ENCODE data around the gene CFAP410. TPM values are rescaled to one million over a fixed set of nuclear protein-coding genes. Genes with fewer than 3 reads are reported as not detected.

Gene CFAP410
- total and polyA plus RNA-seq, 2 of the 4 experiments (the other 2 are of a cell fraction): 3.8 to 10.3 TPM

- TF ChIP-seq MXI1 (IDR thresholded peaks at IDR 0.05; ENCODE audit: borderline replicate concordance, low read depth, low read length) (no peak), CHD1 (IDR thresholded peaks at IDR 0.05; ENCODE audit: low read depth, low read length) (no peak), MAFK (IDR thresholded peaks at IDR 0.05; ENCODE audit: low read depth, low read length) (no peak), CTCF (conservative IDR thresholded peaks at IDR 0.05; ENCODE audit: low read depth, low read length) (no peak), ELK1 (IDR thresholded peaks at IDR 0.05; ENCODE audit: borderline replicate concordance, low read depth, low read length) (no peak)
- Histone ChIP-seq H2BK15ac (ENCODE audit: low read depth, low read length) (no peak overlapping the region), H3K23ac (ENCODE audit: low read depth, low read length) (no peak overlapping the region), H2BK5ac (ENCODE audit: low read depth, low read length, poor library complexity, severe bottlenecking) (no peak overlapping the region), H4K91ac (ENCODE audit: insufficient read depth, low read depth, low read length) (no peak overlapping the region), H2BK20ac (ENCODE audit: low read depth, low read length) (no peak overlapping the region), H4K5ac (ENCODE audit: low read depth, low read length) (no peak overlapping the region), H3K79me1 (ENCODE audit: low read depth in 1 of 2, low read length in 2 of 2) (peaks cover 7 to 15% of the 10 kb centered on the region in 2 experiments; a peak in 3 of 4 replicates), H3K4me1 (ENCODE audit: control insufficient read depth, insufficient read depth, low read length) (no peaks in the 10 kb centered on the region), H3K36me3 (ENCODE audit: control insufficient read depth, insufficient read depth, low read length) (peaks cover 71% of the 10 kb centered on the region), H4K20me1 (ENCODE audit: insufficient read depth, low read length) (peaks cover 21% of the 10 kb centered on the region), H3K27me3 (ENCODE audit: control insufficient read depth, insufficient read depth, low read length) (no peaks in the 10 kb centered on the region), H3K18ac (ENCODE audit: low read depth, low read length) (no peak overlapping the region), H3K9me1 (ENCODE audit: insufficient read depth, low read length) (peaks cover 5% of the 10 kb centered on the region; the same call in 1 of the 2 replicates), H3K4ac (ENCODE audit: low read depth, low read length) (no peak overlapping the region), H3K14ac (replicated peaks; ENCODE audit: low read depth, low read length) (no peak overlapping the region), H2AK9ac (replicated peaks; ENCODE audit: low read depth, low read length, poor library complexity) (peak overlapping the region; percentile 72), H3K9ac (ENCODE audit: low read depth, low read length) (no peak overlapping the region), H4K8ac (ENCODE audit: low read depth in 2 of 2, low read length in 2 of 2) (no peak overlapping the region), H3K56ac (ENCODE audit: extremely low read depth, insufficient read depth, low read length) (no peak overlapping the region), H2AK5ac (ENCODE audit: low read depth, low read length) (no peak overlapping the region), H3K4me2 (ENCODE audit: low read depth, low read length) (no peak overlapping the region), H3K4me3 (ENCODE audit: insufficient read depth, low read depth, low read length) (no peak overlapping the region), H3K27ac (ENCODE audit: insufficient read depth, low read length) (no peak overlapping the region), H3K9me3 (ENCODE audit: control insufficient read depth, insufficient read depth, low read length) (no peaks in the 10 kb centered on the region), H2AFZ (replicated peaks; ENCODE audit: low read length, poor library complexity) (no peak overlapping the region), H2BK120ac (ENCODE audit: low read depth, low read length) (no peak overlapping the region)
- ChIA-PET CTCF (no interaction called here), POLR2A (ENCODE audit: unreplicated experiment) (no interaction called here)
- ATAC-seq (ENCODE audit: low read depth): no peak
- DNase-seq: no peak
- intact Hi-C loops (cut with micrococcal nuclease): no loop called here
- 100% methylated on average over 7 of the region's 19 CpGs; no CpG with 5 or more reads in 1 of the 2 experiments for WGBS, 2 experiments (ENCODE audit: extremely low coverage in 2 of 2, insufficient read length in 1 of 2)
- no TSS peak for BruUV-seq (replicated peaks)
- in situ Hi-C loops (cut with MboI; ENCODE audit: low sequenced_read_pairs): no loop called here
- dilution Hi-C loops (cut with HindIII; ENCODE audit: low sequenced_read_pairs, unreplicated experiment): no loop called here
Observed at GRCh38 chr21:44312716-44313115, 26.5 kb downstream of the CFAP410 start.
